H9 (cell line): Measurements from ENCODE around the gene IL1R2. TPM values are rescaled to one million over a fixed set of nuclear protein-coding genes. Genes with fewer than 3 reads are reported as not detected.

Experiments
- DNase-seq: peaks from one replicate; pipeline ENCODE4 v3.0.0-alpha.2; 2017
- H2AFZ ChIP-seq: one replicate; pipeline ENCODE4 v1.6.1; 2013; ENCODE audit warnings: mild to moderate bottlenecking, low read length, control low read depth, moderate library complexity
- H2AK5ac ChIP-seq: 2 replicates; pipeline ENCODE4 v1.6.1; 2013; ENCODE audit warnings: low read length, control low read depth, mixed read lengths; ENCODE audit not compliant: insufficient read length
- H2BK120ac ChIP-seq: one replicate; pipeline ENCODE4 v1.6.1; 2013; ENCODE audit warnings: low read depth, mild to moderate bottlenecking, low read length, control low read depth, inconsistent platforms; ENCODE audit not compliant: poor library complexity, severe bottlenecking
- H2BK12ac ChIP-seq: 2 replicates; pipeline ENCODE4 v1.6.1; 2013; ENCODE audit warnings: low read length, control low read depth, mixed read lengths, low read depth; ENCODE audit not compliant: insufficient read length
- H2BK15ac ChIP-seq: 2 replicates; pipeline ENCODE4 v1.6.1; 2013; ENCODE audit warnings: low read depth, low read length, control low read depth
- H2BK20ac ChIP-seq: one replicate; pipeline ENCODE4 v1.6.1; 2013; ENCODE audit warnings: low read depth, mild to moderate bottlenecking, low read length, control low read depth, inconsistent platforms; ENCODE audit not compliant: poor library complexity, severe bottlenecking
- H2BK5ac ChIP-seq: 2 replicates; pipeline ENCODE4 v1.6.1; 2013; ENCODE audit warnings: low read length, control low read depth, mixed read lengths; ENCODE audit not compliant: insufficient read length
- H3K14ac ChIP-seq: 2 replicates; pipeline ENCODE4 v1.6.1; 2013; ENCODE audit warnings: low read length, control low read depth; ENCODE audit not compliant: insufficient read depth
- H3K18ac ChIP-seq: 2 replicates; pipeline ENCODE4 v1.6.1; 2013; ENCODE audit warnings: low read depth, mild to moderate bottlenecking, mixed read lengths, low read length, control low read depth; ENCODE audit not compliant: insufficient read length
- H3K23ac ChIP-seq: 2 replicates; pipeline ENCODE4 v1.6.1; 2013; ENCODE audit warnings: low read length, control low read depth, mixed read lengths, low read depth; ENCODE audit not compliant: insufficient read length
- H3K23me2 ChIP-seq: 2 replicates; pipeline ENCODE4 v1.6.1; 2013; ENCODE audit warnings: low read depth, mild to moderate bottlenecking, mixed read lengths, low read length, control low read depth; ENCODE audit not compliant: insufficient read length, poor library complexity, severe bottlenecking
- H3K27ac ChIP-seq: 2 replicates; pipeline ENCODE4 v1.5.1; 2013; ENCODE audit warnings: low read length, control low read depth, mixed read lengths, low read depth; ENCODE audit not compliant: insufficient read length
- H3K27me3 ChIP-seq: 2 replicates; pipeline ENCODE4 v1.6.1; 2013; ENCODE audit warnings: low read length, control low read depth, inconsistent platforms; ENCODE audit not compliant: insufficient read depth
- H3K4ac ChIP-seq: 2 replicates; pipeline ENCODE4 v1.6.1; 2013; ENCODE audit warnings: low read depth, mild to moderate bottlenecking, control low read depth, inconsistent platforms, low read length, moderate library complexity
- H3K4me1 ChIP-seq: 2 replicates; pipeline ENCODE4 v1.6.1; 2013; ENCODE audit warnings: low read length, control low read depth, inconsistent platforms; ENCODE audit not compliant: insufficient read depth
- H3K4me2 ChIP-seq: 2 replicates; pipeline ENCODE4 v1.6.1; 2013; ENCODE audit warnings: low read length, control low read depth, mixed read lengths; ENCODE audit not compliant: insufficient read length, insufficient read depth
- H3K56ac ChIP-seq: 2 replicates; pipeline ENCODE4 v1.6.1; 2013; ENCODE audit warnings: low read depth, mild to moderate bottlenecking, mixed read lengths, low read length, control low read depth; ENCODE audit not compliant: insufficient read length
- H3K79me1 ChIP-seq: 2 replicates; pipeline ENCODE4 v1.6.1; 2013; ENCODE audit warnings: low read depth, mild to moderate bottlenecking, moderate library complexity, low read length, control low read depth, inconsistent platforms; ENCODE audit not compliant: insufficient read depth, poor library complexity, severe bottlenecking
- H3K79me2 ChIP-seq: 2 replicates; pipeline ENCODE4 v1.6.1; 2013; ENCODE audit warnings: low read length, control low read depth, inconsistent platforms; ENCODE audit not compliant: insufficient read depth
- H3K9ac ChIP-seq: 2 replicates; pipeline ENCODE4 v1.6.1; 2013; ENCODE audit warnings: low read length, control low read depth, mixed read lengths; ENCODE audit not compliant: insufficient read length; ENCODE audit errors: extremely low read depth
- H3K9me3 ChIP-seq: one replicate; pipeline ENCODE4 v1.6.1; 2013; ENCODE audit warnings: low read depth, low read length, inconsistent platforms; ENCODE audit not compliant: control insufficient read depth
- H3T11ph ChIP-seq: one replicate; pipeline ENCODE4 v1.6.1; 2013; ENCODE audit warnings: mild to moderate bottlenecking, low read length, control low read depth, inconsistent platforms
- H4K20me1 ChIP-seq: one replicate; pipeline ENCODE4 v1.6.1; 2013; ENCODE audit not compliant: control insufficient read depth, insufficient read length, insufficient read depth
- H4K5ac ChIP-seq: 2 replicates; pipeline ENCODE4 v1.6.1; 2013; ENCODE audit warnings: low read depth, mild to moderate bottlenecking, mixed read lengths, low read length, control low read depth; ENCODE audit not compliant: insufficient read length
- H4K8ac ChIP-seq: replicated peaks from 2 replicates; pipeline ENCODE4 v1.6.1; 2013; ENCODE audit warnings: low read length, control low read depth, mixed read lengths, low read depth; ENCODE audit not compliant: insufficient read length
- H4K91ac ChIP-seq: 2 replicates; pipeline ENCODE4 v1.6.1; 2013; ENCODE audit warnings: low read depth, mild to moderate bottlenecking, moderate library complexity, mixed read lengths, low read length, control low read depth; ENCODE audit not compliant: insufficient read length
- H3K27ac Mint-ChIP-seq, 3 experiments: 2 replicates in 2 of 3; 3 replicates in 1 of 3; pipeline ENCODE4 v1.8.0; 2020 to 2021; ENCODE audit warnings: mixed read lengths in 3 of 3, mild to moderate bottlenecking in 1 of 3, moderate library complexity in 1 of 3
- H3K27me3 Mint-ChIP-seq: 2 replicates; pipeline ENCODE4 v1.8.0; 2021; ENCODE audit warnings: low read depth, mild to moderate bottlenecking, moderate library complexity, mixed read lengths
- H3K36me3 Mint-ChIP-seq, 3 experiments: 2 replicates in 2 of 3; 3 replicates in 1 of 3; pipeline ENCODE4 v1.8.0; 2020 to 2021; ENCODE audit warnings: low read depth in 3 of 3, mixed read lengths in 3 of 3; ENCODE audit not compliant: insufficient read depth in 1 of 3
- H3K4me1 Mint-ChIP-seq, 2 experiments: 2 replicates each; pipeline ENCODE4 v1.8.0; 2020; ENCODE audit warnings: mixed read lengths in 2 of 2
- H3K4me3 Mint-ChIP-seq, 2 experiments: 2 replicates in 1 of 2; 3 replicates in 1 of 2; pipeline ENCODE4 v1.8.0; 2020 to 2021; ENCODE audit warnings: mild to moderate bottlenecking in 2 of 2, mixed read lengths in 2 of 2, moderate library complexity in 1 of 2
- H3K9me3 Mint-ChIP-seq, 2 experiments: 2 replicates in 1 of 2; 3 replicates in 1 of 2; pipeline ENCODE4 v1.8.0; 2020; ENCODE audit warnings: mild to moderate bottlenecking in 2 of 2, mixed read lengths in 2 of 2, moderate library complexity in 1 of 2
- CTCF ChIP-seq: fragments of 200-600 bp; sonication (generic); conservative IDR thresholded peaks from 3 replicates; pipeline ENCODE4 v1.8.0; 2021; ENCODE audit warnings: antibody characterized with exemption, mild to moderate bottlenecking
- WGBS: extraction: QIAGEN DNeasy Blood & Tissue Kit; methylation state at CpG from one replicate; pipeline ENCODE4 v1.1.7; 2013; ENCODE audit warnings: missing lambda C conversion rate, low lambda C conversion rate, mixed read lengths; ENCODE audit not compliant: insufficient read length; ENCODE audit errors: extremely low coverage; 5-methylcytosine and 5-hydroxymethylcytosine counted together
- total RNA-seq: library from RNA; stranded (reverse); gene quantifications from 2 replicates; pipeline ENCODE4 v1.2.1, GENCODE V29; 2021

IL1R2 gene
- total RNA-seq, 1 experiment from 2014 or later = not detected

- Histone ChIP-seq H3K27me3 (no peaks in the 10 kb centered on the region), H3K9ac (no peak overlapping the region), H2BK5ac (no peak overlapping the region), H2BK12ac (no peak overlapping the region), H3T11ph (no peak overlapping the region), H4K8ac (no peak overlapping the region), H2BK15ac (no peak overlapping the region), H3K79me1 (no peaks in the 10 kb centered on the region), H2BK120ac (no peak overlapping the region), H4K5ac (no peak overlapping the region), H3K14ac (no peak overlapping the region), H4K91ac (no peak overlapping the region), H3K4me2 (no peak overlapping the region), H3K56ac (no peak overlapping the region), H2AK5ac (no peak overlapping the region), H2BK20ac (no peak overlapping the region), H3K18ac (no peak overlapping the region), H3K23me2 (no peaks in the 10 kb centered on the region), H3K27ac (no peak overlapping the region), H4K20me1 (no peaks in the 10 kb centered on the region), H3K9me3 (no peaks in the 10 kb centered on the region), H2AFZ (no peak overlapping the region), H3K4me1 (no peaks in the 10 kb centered on the region; the same call in 1 of the 2 replicates), H3K23ac (no peak overlapping the region), H3K4ac (no peak overlapping the region), H3K79me2 (no peaks in the 10 kb centered on the region)
- H3K4me3 Mint-ChIP-seq = no peak overlapping the region
- H3K4me1 Mint-ChIP-seq = peaks cover 6 to 8% of the 10 kb centered on the region in 2 experiments; a peak in 3 of 4 replicates
- H3K36me3 Mint-ChIP-seq = no peaks in the 10 kb centered on the region
- no peaks in the 10 kb centered on the region; the same call in 1 of the 2 replicates for H3K27me3 Mint-ChIP-seq
- no peak overlapping the region for H3K27ac Mint-ChIP-seq
- TF ChIP-seq CTCF = no peak
- no peak for DNase-seq
- H3K9me3 Mint-ChIP-seq = no peaks in the 10 kb centered on the region
- no CpG with 5 or more reads among the region's 14 CpGs for WGBS
Measured at GRCh38 chr2:102057502-102058292, 65.9 kb downstream of the IL1R2 start.
